Stimulated activated memory B cell treated with anti-CD40 and anti-IgM and Interleukin-4, amounts not matched to agents 10 μg/mL and 1 μg/mL and 100 μg/mL, for 72 hours (primary cell): ENCODE data around the gene TMEFF2.

Experiments used
- ATAC-seq: fragments of 150-1000 bp; cut with Tn5 transposase; 2 replicates; pipeline ENCODE4 v1.10.0; 2021
- H3K27ac Mint-ChIP-seq: one replicate; pipeline ENCODE4 v1.8.0; 2022; ENCODE audit warnings: mild to moderate bottlenecking, mixed read lengths
- H3K27me3 Mint-ChIP-seq: one replicate; pipeline ENCODE4 v1.8.0; 2022; ENCODE audit warnings: mixed read lengths
- H3K36me3 Mint-ChIP-seq: one replicate; pipeline ENCODE4 v1.8.0; 2022; ENCODE audit warnings: mixed read lengths
- H3K4me1 Mint-ChIP-seq: one replicate; pipeline ENCODE4 v1.8.0; 2022; ENCODE audit warnings: mixed read lengths
- H3K4me3 Mint-ChIP-seq: one replicate; pipeline ENCODE4 v1.8.0; 2022; ENCODE audit warnings: mild to moderate bottlenecking, moderate library complexity, mixed read lengths
- H3K9me3 Mint-ChIP-seq: one replicate; pipeline ENCODE4 v1.8.0; 2022; ENCODE audit warnings: mixed read lengths

TMEFF2 gene

GRCh38 chr2:192194866-192195547 lies at the start of gene TMEFF2:
TSS of gene TMEFF2 (minus strand) at chr2:192194933. CDS start at chr2:192194524, 409 bp downstream.
- Mint-ChIP-seq H3K4me3 (peak within 1 kb of the TSS; percentile 79), H3K9me3 (no peaks in the 10 kb centered on the region), H3K27ac (no peak within 1 kb of the TSS), H3K4me1 (peaks cover 32% of the 10 kb centered on the region), H3K36me3 (no peaks in the 10 kb centered on the region), H3K27me3 (peaks cover 65% of the 10 kb centered on the region)
- ATAC-seq = peak; percentile 53

- Mint-ChIP-seq H3K36me3 (no peaks in the 10 kb centered on the region), H3K27me3 (no peaks in the 10 kb centered on the region), H3K9me3 (no peaks in the 10 kb centered on the region), H3K4me3 (no peak overlapping the region), H3K4me1 (no peaks in the 10 kb centered on the region), H3K27ac (no peak overlapping the region)
- no peak for ATAC-seq
These were observed 48.8 kb upstream of the TMEFF2 start for GRCh38 chr2:192243488-192243887.

- Mint-ChIP-seq H3K4me3 (no peak overlapping the region), H3K9me3 (no peaks in the 10 kb centered on the region), H3K27me3 (no peaks in the 10 kb centered on the region), H3K27ac (no peak overlapping the region), H3K4me1 (no peaks in the 10 kb centered on the region), H3K36me3 (no peaks in the 10 kb centered on the region)
- ATAC-seq = no peak
These were observed 41.4 kb upstream of the TMEFF2 start for GRCh38 chr2:192236136-192236535.

GRCh38 chr2:192230889-192231453 lies 36.2 kb upstream of the TMEFF2 start:
- Mint-ChIP-seq H3K27me3 (no peaks in the 10 kb centered on the region), H3K9me3 (no peaks in the 10 kb centered on the region), H3K36me3 (no peaks in the 10 kb centered on the region), H3K4me1 (no peaks in the 10 kb centered on the region), H3K4me3 (no peak overlapping the region), H3K27ac (no peak overlapping the region)
- no peak for ATAC-seq

- no peaks in the 10 kb centered on the region for H3K27me3 Mint-ChIP-seq
- ATAC-seq = peak; percentile 41
- no peak overlapping the region for H3K27ac Mint-ChIP-seq
- no peaks in the 10 kb centered on the region for H3K9me3 Mint-ChIP-seq
- no peaks in the 10 kb centered on the region for H3K36me3 Mint-ChIP-seq
- H3K4me3 Mint-ChIP-seq = no peak overlapping the region
- no peaks in the 10 kb centered on the region for H3K4me1 Mint-ChIP-seq
These were observed 34.0 kb upstream of the TMEFF2 start for GRCh38 chr2:192228685-192229084.

GRCh38 chr2:192218970-192219369 lies 24.2 kb upstream of the TMEFF2 start:
- H3K36me3 Mint-ChIP-seq = no peaks in the 10 kb centered on the region
- no peaks in the 10 kb centered on the region for H3K4me1 Mint-ChIP-seq
- no peak for ATAC-seq
- no peak overlapping the region for H3K27ac Mint-ChIP-seq
- no peak overlapping the region for H3K4me3 Mint-ChIP-seq
- H3K27me3 Mint-ChIP-seq = no peaks in the 10 kb centered on the region
- no peaks in the 10 kb centered on the region for H3K9me3 Mint-ChIP-seq

GRCh38 chr2:192218377-192218776 lies 23.6 kb upstream of the TMEFF2 start:
- no peaks in the 10 kb centered on the region for H3K9me3 Mint-ChIP-seq
- no peaks in the 10 kb centered on the region for H3K36me3 Mint-ChIP-seq
- no peaks in the 10 kb centered on the region for H3K27me3 Mint-ChIP-seq
- H3K4me1 Mint-ChIP-seq = no peaks in the 10 kb centered on the region
- no peak overlapping the region for H3K27ac Mint-ChIP-seq
- ATAC-seq = no peak
- no peak overlapping the region for H3K4me3 Mint-ChIP-seq

- H3K27me3 Mint-ChIP-seq = no peaks in the 10 kb centered on the region
- no peak overlapping the region for H3K4me3 Mint-ChIP-seq
- no peaks in the 10 kb centered on the region for H3K4me1 Mint-ChIP-seq
- ATAC-seq = no peak
- no peaks in the 10 kb centered on the region for H3K36me3 Mint-ChIP-seq
- no peaks in the 10 kb centered on the region for H3K9me3 Mint-ChIP-seq
- no peak overlapping the region for H3K27ac Mint-ChIP-seq
These were observed 21.6 kb upstream of the TMEFF2 start for GRCh38 chr2:192216336-192216735.

- Mint-ChIP-seq H3K27ac (no peak overlapping the region), H3K27me3 (no peaks in the 10 kb centered on the region), H3K4me1 (no peaks in the 10 kb centered on the region), H3K4me3 (no peak overlapping the region), H3K36me3 (no peaks in the 10 kb centered on the region), H3K9me3 (no peaks in the 10 kb centered on the region)
- no peak for ATAC-seq
These were observed 20.6 kb upstream of the TMEFF2 start for GRCh38 chr2:192215096-192215877.

- Mint-ChIP-seq H3K27ac (no peak overlapping the region), H3K9me3 (no peaks in the 10 kb centered on the region), H3K4me3 (no peak overlapping the region), H3K36me3 (no peaks in the 10 kb centered on the region), H3K27me3 (no peaks in the 10 kb centered on the region), H3K4me1 (no peaks in the 10 kb centered on the region)
- ATAC-seq = no peak
These were observed 14.1 kb upstream of the TMEFF2 start for GRCh38 chr2:192208848-192209247.

GRCh38 chr2:192206399-192206798 lies 11.7 kb upstream of the TMEFF2 start:
- ATAC-seq = no peak
- Mint-ChIP-seq H3K9me3 (no peaks in the 10 kb centered on the region), H3K36me3 (no peaks in the 10 kb centered on the region), H3K27me3 (no peaks in the 10 kb centered on the region), H3K4me1 (no peaks in the 10 kb centered on the region), H3K4me3 (no peak overlapping the region), H3K27ac (no peak overlapping the region)

GRCh38 chr2:192203876-192204275 lies 9.1 kb upstream of the TMEFF2 start:
- H3K4me3 Mint-ChIP-seq = no peak overlapping the region
- H3K9me3 Mint-ChIP-seq = no peaks in the 10 kb centered on the region
- H3K27ac Mint-ChIP-seq = no peak overlapping the region
- no peaks in the 10 kb centered on the region for H3K36me3 Mint-ChIP-seq
- peaks cover 14% of the 10 kb centered on the region for H3K27me3 Mint-ChIP-seq
- no peaks in the 10 kb centered on the region for H3K4me1 Mint-ChIP-seq
- ATAC-seq = no peak

- Mint-ChIP-seq H3K9me3 (no peaks in the 10 kb centered on the region), H3K36me3 (no peaks in the 10 kb centered on the region), H3K27ac (no peak overlapping the region), H3K27me3 (peaks cover 14% of the 10 kb centered on the region), H3K4me3 (no peak overlapping the region), H3K4me1 (no peaks in the 10 kb centered on the region)
- no peak for ATAC-seq
These were observed 7.6 kb upstream of the TMEFF2 start for GRCh38 chr2:192202373-192202772.

- H3K27me3 Mint-ChIP-seq = peaks cover 24% of the 10 kb centered on the region
- no peak overlapping the region for H3K27ac Mint-ChIP-seq
- H3K9me3 Mint-ChIP-seq = no peaks in the 10 kb centered on the region
- H3K4me3 Mint-ChIP-seq = no peak overlapping the region
- no peak for ATAC-seq
- H3K36me3 Mint-ChIP-seq = no peaks in the 10 kb centered on the region
- H3K4me1 Mint-ChIP-seq = peaks cover 8% of the 10 kb centered on the region
These were observed 6.4 kb upstream of the TMEFF2 start for GRCh38 chr2:192201116-192201515.

- ATAC-seq = no peak
- Mint-ChIP-seq H3K4me3 (no peak overlapping the region), H3K27ac (no peak overlapping the region), H3K9me3 (no peaks in the 10 kb centered on the region), H3K27me3 (peaks cover 58% of the 10 kb centered on the region), H3K4me1 (peaks cover 32% of the 10 kb centered on the region), H3K36me3 (no peaks in the 10 kb centered on the region)
These were observed 2.6 kb upstream of the TMEFF2 start for GRCh38 chr2:192197357-192197756.
